WERI-Rb-1 (cell line): ENCODE measurements around the gene CNN1.

Experiments
- DNase-seq: peaks from one replicate; pipeline ENCODE4 v3.0.0-alpha.2; 2020
- H3K27ac ChIP-seq: fragments of 250-450 bp; sonication (Bioruptor Pico); 2 replicates; pipeline ENCODE4 v1.5.1; 2020; ENCODE audit warnings: mild to moderate bottlenecking, moderate library complexity
- H3K27me3 ChIP-seq: fragments of 250-450 bp; sonication (Bioruptor Pico); 2 replicates; pipeline ENCODE4 v1.5.1; 2021; ENCODE audit warnings: mild to moderate bottlenecking, low read depth, moderate library complexity; ENCODE audit not compliant: insufficient read depth, severe bottlenecking
- H3K36me3 ChIP-seq: fragments of 250-450 bp; sonication (Bioruptor Pico); 2 replicates; pipeline ENCODE4 v1.5.1; 2020; ENCODE audit warnings: mild to moderate bottlenecking, moderate library complexity
- H3K4me3 ChIP-seq: 2 replicates; pipeline ENCODE4 v1.5.1; 2011; ENCODE audit warnings: low read depth, mild to moderate bottlenecking, control low read depth, low read length
- H3K9me3 ChIP-seq: fragments of 250-450 bp; sonication (Bioruptor Pico); 2 replicates; pipeline ENCODE4 v1.5.1; 2021; ENCODE audit warnings: mild to moderate bottlenecking, moderate library complexity; ENCODE audit not compliant: severe bottlenecking
- CTCF ChIP-seq: IDR thresholded peaks from 2 replicates; pipeline ENCODE4 v1.5.1; 2011; ENCODE audit warnings: low read depth, mild to moderate bottlenecking, control low read depth, inconsistent platforms, low read length

Gene CNN1

GRCh38 chr19:11587975-11588631, 49.5 kb downstream of the CNN1 start:
- Histone ChIP-seq H3K27ac (no peak overlapping the region), H3K27me3 (no peaks in the 10 kb centered on the region), H3K9me3 (no peaks in the 10 kb centered on the region), H3K4me3 (no peak overlapping the region), H3K36me3 (no peaks in the 10 kb centered on the region)
- DNase-seq: peak; percentile 14
- TF ChIP-seq CTCF: no peak

- no peaks in the 10 kb centered on the region for H3K9me3 ChIP-seq
- DNase-seq: no peak
- H3K4me3 ChIP-seq: no peak overlapping the region
- no peak for TF ChIP-seq CTCF
- H3K27ac ChIP-seq: no peak overlapping the region
- H3K27me3 ChIP-seq: no peaks in the 10 kb centered on the region
- H3K36me3 ChIP-seq: peaks cover 16% of the 10 kb centered on the region
These were observed 55.4 kb downstream of the CNN1 start for GRCh38 chr19:11594084-11594483.

- Histone ChIP-seq H3K4me3 (no peak overlapping the region), H3K9me3 (no peaks in the 10 kb centered on the region), H3K36me3 (peaks cover 30% of the 10 kb centered on the region), H3K27ac (no peak overlapping the region), H3K27me3 (no peaks in the 10 kb centered on the region)
- DNase-seq: no peak
- no peak for TF ChIP-seq CTCF
These were observed 57.5 kb downstream of the CNN1 start for GRCh38 chr19:11596156-11596555.

GRCh38 chr19:11597202-11598102, 58.8 kb downstream of the CNN1 start, which contains the start of gene ZNF627:
ZNF627 (plus strand) TSS chr19:11597483; CDS start chr19:11597628, 145 bp downstream.
- peak within 1 kb of the TSS; percentile 66 for H3K4me3 ChIP-seq
- peak within 1 kb of the TSS; percentile 98 for H3K27ac ChIP-seq
- 0 out of 2 replicates have a peak, but pooled peaks have one; percentile 1 for TF ChIP-seq CTCF

GRCh38 chr19:11598103-11598483, 59.4 kb downstream of the CNN1 start:
- DNase-seq: peak; percentile 19
- H3K36me3 ChIP-seq: peaks cover 38% of the 10 kb centered on the region
- no peaks in the 10 kb centered on the region for H3K9me3 ChIP-seq
- H3K27ac ChIP-seq: peak overlapping the region; percentile 98
- no peak for TF ChIP-seq CTCF
- H3K4me3 ChIP-seq: peak overlapping the region; percentile 66
- H3K27me3 ChIP-seq: no peaks in the 10 kb centered on the region

More at GRCh38 chr19:11597202-11598102, 58.8 kb downstream of the CNN1 start, which contains the start of gene ZNF627:
- DNase-seq: peak; percentile 99
- H3K27me3 ChIP-seq: no peaks in the 10 kb centered on the region
- H3K9me3 ChIP-seq: no peaks in the 10 kb centered on the region
- H3K36me3 ChIP-seq: peaks cover 34% of the 10 kb centered on the region
